Stimulated activated CD4-positive, alpha-beta T cell treated with anti-CD3 and anti-CD28 coated beads, Interleukin-12 subunit alpha, Interleukin-12 subunit beta, amount 100 ng/mL, for 4 hours (primary cell): Measurements from ENCODE around the gene MPP1.

ENCODE experiments used
- DNase-seq: peaks from one replicate; pipeline ENCODE4 v3.0.0-alpha.2; 2020

MPP1 gene

DNA sequence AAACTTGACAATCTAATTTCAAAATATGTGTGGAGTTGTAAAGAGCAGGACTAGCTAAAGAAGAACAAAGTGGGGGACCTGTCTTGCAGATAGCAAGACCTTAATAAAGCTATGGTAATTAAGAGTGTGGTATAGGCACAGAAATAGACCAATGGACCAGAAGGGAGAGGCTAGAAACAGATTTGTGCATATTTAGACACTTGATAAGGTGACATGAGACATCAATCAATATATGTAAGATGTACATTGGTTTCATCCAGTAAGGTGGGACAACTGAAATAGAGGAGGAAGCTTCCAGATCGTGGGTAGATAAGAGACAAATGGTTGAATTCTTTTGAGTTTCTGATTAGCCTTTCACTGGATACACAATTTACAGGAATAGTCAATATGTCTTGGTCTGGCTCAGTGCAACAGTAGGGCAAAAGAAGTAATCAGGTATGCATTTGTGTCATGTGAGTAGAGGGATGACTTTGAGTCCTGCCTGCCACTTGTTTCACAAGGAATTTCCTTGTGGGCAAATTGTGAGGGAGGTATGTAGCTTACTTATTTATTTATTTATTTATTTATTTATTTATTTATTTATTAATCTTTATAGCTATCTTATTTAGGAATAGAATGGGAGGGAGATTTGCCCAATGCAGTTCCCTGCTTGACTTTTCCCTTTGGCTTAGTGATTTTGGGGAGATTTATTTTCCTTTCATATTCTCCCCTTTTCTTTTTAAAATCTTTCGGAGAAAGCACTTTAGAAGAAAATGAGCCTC, 7.2 kb upstream of the MPP1 start:
- DNase-seq: no peak

DNA sequence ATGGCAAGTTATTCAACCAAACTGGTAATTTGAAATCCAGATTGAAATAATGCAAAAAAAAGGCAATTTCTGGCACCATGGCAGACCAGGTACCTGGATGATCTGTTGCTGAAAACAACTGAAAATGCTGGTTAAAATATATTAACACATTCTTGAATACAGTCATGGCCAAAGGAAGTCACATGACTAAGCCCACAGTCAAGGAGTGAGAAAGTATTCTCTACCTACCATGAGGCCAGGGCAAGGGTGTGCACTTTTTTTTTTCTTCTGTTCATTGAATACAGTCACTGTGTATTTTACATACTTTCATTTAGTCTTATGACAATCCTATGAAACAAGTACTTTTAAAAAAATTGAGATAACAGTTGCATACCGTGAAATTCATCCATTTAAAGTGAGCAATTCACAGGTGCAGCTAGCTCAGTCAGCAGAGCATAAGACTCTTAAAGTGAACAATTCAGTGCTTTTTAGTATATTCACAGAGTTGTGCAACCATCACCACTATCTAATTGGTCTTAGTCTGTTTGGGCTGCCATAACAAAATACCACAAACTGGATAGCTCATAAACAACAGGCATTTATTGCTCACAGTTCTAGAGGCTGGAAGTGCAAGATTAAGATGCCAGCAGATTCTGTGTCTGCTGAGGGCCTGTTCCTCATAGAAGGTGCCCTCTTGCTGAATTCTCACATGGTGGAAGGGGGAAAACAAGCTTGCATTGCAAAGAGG, 4.8 kb upstream of the MPP1 start:
- DNase-seq: no peak

DNA sequence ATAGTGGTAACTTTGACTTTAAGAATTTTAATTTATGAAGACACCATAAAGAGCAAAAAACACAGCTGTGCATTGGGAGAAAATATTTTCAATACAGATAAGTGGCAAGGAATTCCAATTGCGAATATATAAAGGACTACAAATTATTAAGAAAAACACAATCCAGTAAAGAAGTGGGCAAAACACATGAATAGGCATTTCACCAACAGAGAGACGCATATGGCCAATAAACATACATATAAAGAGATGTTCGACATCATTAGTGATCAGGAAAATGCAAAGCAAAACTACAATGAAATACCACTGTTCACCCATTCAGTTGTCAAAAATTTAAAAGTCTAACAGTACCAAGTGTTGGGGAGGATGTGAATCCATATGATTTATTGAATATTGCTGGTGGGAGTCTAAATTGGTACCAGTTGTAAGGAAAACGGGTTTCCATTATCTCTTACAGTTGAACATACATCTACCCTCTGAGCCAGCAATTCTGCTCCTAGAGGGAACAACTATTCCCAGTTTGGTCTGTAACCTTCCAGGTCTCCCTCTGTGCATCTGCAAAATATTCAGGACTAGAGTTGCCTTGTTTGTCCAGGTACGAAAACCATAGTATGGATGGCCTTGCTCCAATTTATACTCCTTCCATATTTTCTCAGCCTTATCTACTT, 1.7 kb upstream of the MPP1 start:
- DNase-seq: no peak

DNA sequence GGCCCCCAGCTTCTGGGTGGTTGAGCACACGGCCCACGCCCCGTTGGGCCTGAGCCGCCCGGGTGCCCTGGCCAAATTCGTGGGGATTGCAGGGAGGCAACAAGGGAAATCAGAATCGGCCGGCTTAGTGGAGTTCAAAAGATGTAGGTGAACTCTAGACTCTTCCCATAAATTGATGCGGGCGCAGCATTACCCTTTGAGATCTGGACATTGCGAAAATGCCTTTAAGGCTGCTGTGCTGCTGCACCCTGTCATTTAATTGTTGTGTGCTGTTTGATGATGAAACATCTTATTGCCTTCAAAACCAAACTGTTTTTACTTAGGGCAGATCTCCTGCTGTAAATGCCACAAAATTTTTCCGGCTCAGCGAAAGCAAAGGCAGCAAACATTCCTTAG, 409 bp upstream of the MPP1 start:
- no peak for DNase-seq

DNA sequence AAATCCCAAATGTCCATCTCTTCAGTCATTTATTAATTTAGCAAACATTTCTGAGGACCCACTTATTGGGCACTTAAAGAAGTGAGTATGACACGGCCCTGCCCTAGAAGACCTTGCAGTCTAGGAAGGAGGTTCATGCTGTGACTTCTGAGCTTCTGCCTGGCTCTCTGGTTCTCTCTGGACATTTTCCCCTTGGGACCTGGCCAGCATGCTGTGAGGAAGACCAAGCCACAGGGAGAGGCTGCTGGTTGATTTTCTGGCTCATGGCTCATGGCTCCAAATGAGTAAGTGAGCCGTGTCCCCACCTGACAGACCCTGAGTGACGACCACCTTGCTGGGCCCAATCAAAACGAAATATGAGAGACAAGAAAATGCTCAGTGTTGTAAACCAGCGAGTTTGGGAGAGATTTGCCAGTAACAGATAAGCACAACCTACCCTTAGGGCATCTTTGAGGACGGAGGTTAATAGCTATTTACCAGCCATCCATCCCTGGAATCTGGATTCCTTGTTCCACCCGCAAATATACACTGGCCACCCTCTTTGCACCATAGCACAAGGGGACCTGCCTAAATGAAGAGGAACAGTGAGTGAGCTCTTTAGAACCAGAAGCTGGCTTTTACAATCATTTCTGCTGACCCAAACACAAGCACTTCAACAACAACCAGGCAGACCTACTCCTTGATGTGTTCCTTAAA, 876 bp downstream of the MPP1 start:
- DNase-seq: no peak

DNA sequence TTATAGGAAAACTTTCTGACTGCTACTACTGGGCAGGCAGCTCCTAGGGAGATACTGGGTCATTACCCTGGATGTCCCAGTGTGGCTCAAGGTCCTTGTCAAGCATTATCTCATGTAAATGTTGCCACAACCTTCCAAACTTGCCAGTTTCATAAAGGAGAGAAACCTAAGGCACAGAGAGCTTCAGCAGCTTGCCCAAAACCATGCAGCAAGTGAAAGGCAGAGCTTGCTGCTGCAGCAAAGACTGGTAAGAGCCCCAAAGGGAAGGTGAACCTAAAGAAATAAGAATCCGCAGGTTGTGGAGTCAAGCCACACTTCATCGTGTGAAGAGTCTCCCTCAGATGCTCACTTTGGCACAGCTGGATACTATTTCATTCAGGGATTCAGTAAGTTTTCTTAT, 2.3 kb downstream of the MPP1 start:
- no peak for DNase-seq

DNA sequence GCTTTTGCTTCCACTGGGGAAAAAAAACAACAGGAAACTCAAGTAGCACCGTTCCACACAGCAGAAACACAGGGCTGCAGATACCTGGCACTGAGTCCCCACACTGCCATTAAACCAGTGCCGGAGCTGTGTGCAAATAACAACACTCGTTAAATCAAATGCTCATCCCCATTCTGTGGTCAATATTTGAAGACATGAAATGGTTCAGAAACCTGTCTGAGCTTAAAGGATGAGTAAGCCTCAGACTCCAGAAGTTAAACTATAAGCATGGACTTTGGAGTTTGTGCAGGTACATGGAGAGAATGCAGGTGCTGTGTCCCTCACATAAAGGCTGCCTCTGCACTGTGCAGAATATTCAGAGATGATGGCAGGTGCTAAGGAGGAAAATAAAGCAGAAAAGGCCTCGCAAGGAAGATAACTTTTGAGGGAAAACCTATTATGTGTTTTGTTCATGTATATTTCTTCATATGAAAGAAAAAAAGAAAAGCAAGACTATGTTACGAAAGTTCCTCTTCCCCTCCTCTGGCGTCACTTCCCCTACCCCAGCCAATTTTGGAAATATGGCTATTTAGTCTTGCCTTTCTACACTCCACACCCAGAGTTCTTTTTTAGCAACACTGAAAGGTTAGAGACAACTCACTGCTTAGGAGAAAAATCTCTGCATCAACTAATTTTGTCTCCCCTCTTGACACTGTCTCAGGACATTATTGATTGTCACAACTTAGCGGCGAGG, 4.6 kb downstream of the MPP1 start:
- DNase-seq: no peak

DNA sequence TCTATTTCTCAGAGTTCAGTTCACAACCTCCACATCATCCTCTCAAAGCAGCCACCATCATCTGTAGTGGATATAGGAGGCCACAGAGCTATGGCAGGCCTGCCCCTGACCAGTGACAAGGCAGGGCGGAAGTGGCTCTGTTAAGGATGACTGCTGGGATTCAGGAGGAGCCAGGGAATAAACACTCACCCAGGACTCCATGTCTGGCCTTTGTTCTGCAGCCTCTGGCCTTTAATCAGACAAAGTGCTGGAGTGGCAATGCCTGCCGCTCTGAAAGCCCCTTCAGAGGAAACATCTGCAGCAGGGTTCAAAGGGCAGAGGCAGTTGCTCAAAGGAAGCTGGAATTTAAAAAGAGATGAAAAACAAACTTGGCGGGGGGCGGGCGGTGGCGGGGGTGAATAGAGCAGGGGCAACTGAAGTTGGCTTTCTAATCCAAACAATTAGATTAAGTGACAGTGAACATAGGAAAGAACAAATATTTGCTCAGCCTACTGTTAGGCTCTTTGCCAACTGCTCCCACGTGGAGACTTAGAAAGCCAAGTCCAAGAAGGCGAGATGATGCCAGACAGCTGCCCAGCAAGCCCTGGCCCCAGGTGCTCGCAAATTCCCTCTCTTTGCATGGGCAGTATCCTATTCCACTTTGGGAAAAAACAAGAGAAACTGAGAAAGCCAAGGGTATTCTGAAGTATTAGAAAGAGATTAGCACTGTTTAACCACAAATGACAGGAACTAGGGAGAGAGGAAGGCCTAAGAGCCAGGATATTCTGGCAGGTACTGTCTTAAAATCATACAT, 5.5 kb downstream of the MPP1 start:
- no peak for DNase-seq

DNA sequence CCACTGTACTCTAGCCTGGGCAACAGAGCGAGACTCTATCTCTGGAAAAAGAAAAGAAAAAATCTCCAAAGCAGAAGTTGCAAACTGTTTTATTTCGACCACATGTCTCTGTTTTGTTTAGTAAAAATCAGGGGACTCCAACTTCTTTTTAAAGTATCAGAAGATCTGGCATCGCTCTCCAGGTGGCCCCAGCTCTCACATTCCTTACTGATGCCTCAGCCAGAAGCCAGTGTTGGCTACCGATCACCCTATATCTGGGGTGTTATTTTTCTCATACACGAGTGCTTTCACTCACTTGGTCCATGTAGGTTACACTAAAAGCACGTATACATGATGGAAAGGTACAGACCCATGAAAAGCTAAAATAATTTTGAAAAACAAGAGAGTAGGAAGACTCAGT, 8.3 kb downstream of the MPP1 start:
- no peak for DNase-seq

DNA sequence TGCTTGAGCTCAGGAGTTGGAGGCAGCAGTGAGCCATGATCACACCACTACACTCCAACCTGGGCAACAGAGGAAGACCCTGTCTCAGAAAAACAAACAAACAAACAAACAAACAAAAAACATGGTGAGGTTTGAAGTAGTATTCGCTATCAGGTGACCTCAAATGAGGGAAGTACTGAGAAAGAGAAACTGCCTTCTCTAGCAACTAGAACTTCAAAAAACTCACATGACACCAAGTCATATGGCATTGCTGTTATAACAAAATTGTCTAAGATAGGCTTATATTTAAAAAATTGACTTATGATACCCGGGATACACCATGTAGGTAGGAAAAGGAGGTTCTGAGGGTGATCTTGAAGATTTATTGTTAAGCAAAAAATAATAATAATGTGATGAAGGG, 10.3 kb downstream of the MPP1 start:
- DNase-seq: no peak

DNA sequence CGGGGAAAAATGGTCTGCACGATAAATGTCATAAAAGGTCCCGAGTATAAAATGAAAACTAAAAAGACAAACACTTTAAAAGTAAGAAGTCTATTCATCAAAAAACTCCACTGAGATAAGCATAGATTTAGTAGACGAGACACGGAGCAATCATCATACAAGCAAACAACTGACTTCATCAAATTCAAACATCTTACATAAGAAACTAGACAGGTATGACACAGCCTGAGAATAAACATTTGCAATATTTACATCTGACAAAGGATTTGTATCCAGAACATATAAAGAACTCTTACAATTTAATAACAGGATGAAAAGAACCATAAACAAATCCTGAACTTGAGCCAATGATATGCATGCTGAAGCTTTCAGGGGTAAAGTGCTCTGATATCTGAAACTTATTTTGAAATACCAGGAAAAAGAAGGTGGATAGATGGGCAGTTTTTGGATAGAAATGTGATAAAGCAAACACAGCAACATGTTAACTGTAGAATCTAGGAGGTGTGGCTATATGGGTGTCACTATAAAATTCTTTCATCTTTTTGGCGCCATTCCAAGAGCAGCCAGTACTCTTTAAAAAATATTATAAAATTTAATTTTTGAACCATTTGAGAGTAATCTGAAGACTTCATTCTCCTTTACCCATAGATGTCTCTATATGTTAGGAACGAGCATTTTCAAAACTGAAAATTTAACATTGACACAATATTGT, 12.0 kb downstream of the MPP1 start:
- no peak for DNase-seq

DNA sequence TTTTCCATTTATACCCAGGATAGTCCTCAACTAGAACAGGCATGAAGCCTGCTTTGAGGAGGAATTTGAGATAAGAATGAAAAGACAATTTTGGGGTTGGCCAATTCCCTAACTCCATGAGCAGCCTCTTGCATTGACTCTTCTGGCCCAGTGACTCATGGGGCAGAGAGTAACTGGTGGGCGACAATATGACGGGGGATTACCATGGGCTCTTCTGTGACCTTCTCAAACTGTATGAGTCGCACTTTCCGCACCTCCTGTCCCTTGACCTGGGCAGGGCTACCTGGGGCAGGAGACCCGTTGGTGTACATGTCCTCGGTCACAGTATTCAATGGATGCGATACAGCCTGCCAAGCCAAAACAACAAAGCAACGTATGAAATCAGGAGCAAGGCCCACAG, 13.3 kb downstream of the MPP1 start:
- DNase-seq: no peak

DNA sequence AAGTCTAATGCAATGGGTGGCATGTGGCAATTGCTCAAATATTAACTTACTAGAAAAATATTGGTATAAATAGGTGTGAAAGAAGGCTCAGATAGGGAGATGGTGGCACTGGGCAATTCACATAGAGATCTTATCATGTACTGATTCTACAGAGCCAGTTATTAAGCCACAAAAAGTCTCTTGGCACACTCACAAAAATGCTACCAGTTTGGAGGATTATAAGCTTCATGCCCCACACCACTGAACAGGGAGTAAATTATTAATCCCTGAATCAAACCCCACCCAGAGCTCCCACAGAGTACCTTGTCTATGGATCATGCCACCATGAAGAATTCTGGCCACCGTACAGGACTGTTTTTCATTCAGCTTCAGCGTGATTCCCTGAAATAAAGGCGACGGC, 13.8 kb downstream of the MPP1 start:
- no peak for DNase-seq

DNA sequence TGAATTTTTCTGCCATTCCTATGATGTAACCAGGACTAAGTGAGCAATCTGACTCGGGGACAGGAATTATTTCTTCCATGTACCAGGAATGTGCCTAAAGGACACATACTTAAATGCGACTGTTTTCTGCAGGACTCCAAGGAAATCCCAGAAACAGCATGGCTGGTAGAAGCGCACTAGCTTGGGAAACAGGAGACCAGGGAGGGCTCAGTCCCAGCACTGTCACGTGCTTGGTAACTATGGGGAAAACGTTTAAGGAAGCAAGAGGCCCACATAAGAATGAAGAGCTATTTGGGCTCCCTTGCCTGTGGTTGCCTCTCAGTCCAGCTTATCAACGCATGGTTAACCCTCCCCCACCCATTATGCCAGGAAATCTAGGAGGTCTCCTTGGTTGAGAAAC, 19.6 kb downstream of the MPP1 start:
- no peak for DNase-seq

DNA sequence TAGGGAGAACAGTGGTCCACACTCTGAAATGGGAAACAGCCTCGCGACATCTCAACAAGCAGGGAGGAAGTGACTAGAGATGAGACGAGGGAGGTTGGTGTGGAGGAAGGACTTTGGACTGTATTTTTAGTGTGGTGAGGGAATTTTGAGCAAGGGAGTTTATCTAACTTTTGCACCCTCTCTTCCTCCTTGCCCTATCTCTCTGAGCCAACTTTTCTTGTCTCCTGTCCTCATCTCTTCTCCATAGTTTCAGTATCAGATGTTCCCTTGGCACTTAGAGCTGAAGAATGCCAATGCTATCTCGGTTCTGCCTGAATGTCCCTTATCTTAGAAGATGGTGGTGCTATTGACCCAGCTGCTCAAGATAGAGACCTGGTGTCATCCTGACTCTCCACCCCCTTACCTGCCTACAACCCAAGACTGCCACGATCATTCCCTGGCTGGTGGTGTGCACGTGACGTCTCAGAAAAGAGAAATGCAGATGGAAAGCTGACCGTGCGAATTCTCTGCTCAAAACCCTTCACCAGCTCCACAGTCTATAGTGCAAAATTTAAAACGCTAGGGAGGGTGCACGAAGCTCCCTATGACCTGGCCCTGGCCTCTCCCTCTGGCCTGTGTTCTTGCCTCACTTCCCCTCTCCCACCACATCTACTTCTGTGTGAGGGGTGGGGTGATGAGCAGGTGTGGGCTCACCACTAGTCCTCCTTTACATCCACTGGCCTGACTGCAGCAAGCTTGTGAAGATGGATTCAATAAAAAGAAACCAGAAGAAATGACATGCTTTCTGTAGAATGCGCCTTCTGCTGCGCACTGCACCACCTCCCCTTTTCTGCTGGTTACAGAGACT, 20.9 kb downstream of the MPP1 start:
- no peak for DNase-seq

DNA sequence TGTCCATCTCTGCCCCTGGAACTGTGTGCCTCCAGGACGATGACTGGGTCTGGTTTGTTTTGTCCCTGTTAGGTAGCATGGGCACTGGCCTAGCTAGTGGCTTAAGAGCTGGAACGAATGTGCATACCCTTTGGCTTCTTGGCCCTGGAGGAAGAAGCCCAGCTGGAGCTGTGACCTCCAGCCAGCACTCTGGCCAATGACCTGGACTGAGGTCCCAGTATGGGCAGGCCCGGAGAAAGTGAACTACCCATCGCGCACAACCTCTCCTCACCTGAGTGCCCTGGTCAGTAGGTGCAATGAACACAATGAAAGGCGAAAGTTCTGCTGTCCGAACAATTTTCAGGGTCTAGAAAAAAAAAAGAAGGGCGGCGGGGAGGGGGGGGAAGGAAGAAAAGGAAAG, 24.3 kb downstream of the MPP1 start:
- DNase-seq: no peak

DNA sequence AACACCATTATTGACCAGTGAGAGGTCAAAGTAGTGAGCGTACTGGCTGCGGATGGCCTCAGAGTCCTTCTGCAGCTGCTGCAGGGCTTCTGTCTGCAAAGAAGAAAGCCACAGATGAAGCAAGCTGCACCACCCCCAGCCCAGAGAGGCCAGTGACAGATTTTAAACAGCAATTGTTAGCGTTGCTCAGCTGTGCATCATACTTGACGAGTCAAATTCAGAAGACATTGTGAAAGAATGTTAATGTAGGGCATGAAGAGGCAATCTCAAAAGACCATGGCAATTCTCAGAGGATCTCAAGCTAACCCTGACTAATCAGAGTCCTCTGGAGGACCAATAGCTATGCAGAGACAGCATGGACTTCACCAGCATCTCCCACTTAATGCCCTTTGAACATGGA, 26.0 kb downstream of the MPP1 start:
- DNase-seq: no peak

DNA sequence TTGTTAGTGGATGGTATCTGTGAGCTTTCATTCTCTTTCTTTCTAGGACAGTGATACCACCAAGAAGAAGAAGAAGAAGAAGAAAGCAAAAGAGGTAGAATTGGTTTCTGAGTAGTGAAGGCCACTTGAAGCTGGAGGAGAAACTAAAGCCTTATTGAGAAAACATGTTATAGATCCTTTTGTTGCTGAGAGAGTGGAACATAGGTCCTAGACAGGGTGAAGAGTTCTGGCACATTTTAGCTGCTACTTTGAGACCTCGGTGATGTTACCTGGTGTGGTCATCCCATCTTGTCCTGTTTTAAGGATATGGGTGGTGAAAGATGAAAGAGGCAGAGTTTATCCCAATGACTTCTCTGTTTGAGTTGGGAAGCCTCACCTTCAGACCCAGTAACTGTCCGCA, 28.5 kb downstream of the MPP1 start:
- DNase-seq: no peak

DNA sequence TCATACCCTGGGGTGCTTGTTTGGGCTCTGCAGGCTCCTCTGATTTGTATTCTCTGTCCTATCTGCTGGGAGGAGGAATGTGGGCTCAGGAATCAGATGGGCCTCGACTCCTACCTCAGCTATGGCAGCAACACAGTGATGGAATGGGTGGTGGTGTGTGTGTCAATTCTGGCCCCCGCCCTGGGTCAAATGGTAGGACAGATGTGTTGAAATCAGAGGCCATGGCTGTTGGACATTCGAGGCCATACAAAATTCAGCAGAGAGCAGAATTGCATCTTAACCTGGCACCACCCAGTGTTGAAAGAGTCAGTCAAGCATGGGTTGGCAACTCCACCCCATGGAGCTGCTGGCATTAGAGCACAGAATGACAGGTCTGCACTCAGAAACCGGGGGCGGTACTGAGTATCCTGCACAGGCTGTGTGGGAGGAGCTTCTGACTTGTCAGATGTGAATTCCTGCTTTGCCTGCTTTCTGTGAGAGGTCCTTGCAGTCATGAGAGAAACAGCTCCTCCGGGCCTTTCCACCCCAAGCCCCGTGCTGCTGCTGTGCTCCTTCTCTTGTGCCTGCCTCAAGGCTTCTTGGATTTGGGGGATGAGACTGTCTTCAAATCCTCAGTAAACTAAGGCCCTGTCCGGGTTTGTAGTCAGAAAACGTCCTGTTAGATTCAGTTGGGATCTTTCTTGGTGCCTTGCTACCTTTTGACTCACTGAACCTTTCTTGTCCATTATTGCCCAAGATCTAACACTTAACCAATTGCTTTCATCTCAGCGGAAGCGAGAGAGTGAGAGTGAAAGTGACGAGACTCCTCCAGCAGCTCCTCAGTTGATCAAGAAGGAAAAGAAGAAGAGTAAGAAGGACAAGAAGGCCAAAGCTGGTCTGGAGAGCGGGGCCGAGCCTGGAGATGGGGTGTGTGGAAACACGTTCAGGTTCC, 29.6 kb downstream of the MPP1 start:
- DNase-seq: peak; percentile 22
